ENCODE measurements around the gene KPTN.

DNA sequence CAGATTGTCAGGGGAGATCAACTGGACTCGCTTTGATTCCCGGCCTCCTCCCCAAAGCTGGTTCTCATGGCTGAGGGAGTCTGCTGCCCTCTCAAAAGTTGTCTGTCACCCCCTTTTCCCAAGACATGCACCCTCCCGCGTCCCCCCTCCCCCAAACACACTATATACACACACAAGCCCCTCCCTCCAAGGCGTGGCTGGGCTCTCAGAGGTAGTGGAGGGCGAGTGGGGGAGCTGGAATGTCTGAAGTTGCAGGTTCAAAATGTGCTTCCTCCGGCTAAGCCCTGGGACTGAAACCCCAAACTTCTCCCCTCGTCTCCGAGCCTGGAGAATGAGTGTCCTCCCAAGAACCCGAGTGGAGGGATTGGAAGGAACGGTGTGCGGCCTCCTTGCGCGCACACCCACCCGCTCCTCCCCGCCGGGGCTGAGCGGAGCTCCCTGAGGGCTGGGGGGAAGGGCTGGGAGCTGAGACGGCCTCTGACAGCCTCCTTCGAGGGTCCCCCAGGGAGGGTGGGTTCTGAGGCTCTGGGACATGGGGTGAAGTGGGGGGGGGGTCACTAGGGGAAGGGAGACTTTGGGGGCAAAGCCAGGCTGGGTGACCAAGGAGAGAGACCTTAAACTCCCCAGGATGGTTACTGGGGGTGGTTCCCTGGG, 54.8 kb downstream of the KPTN start:
- no peak for TF ChIP-seq SRF (IDR thresholded peaks at IDR 0.05; ENCODE audit: low read depth)
- TF ChIP-seq EZH2 (IDR thresholded peaks at IDR 0.05): no peak
- TF ChIP-seq YY1 (IDR thresholded peaks at IDR 0.05; ENCODE audit: extremely low read depth, insufficient replicate concordance, low read depth, low read length): no peak
- no peak for TF ChIP-seq TCF7L2 (IDR thresholded peaks at IDR 0.05; ENCODE audit: borderline replicate concordance, extremely low read depth, insufficient read depth, insufficient read length)

Measured in HCT116 (cell line).